Measurements from ENCODE around the gene CCNG2. TPM values are rescaled to one million over a fixed set of nuclear protein-coding genes. Genes with fewer than 3 reads are reported as not detected.

CCNG2 gene
- total RNA-seq, 4 donors from 2014 or later: 7.7 to 12.6 (median 9.7) TPM

DNA sequence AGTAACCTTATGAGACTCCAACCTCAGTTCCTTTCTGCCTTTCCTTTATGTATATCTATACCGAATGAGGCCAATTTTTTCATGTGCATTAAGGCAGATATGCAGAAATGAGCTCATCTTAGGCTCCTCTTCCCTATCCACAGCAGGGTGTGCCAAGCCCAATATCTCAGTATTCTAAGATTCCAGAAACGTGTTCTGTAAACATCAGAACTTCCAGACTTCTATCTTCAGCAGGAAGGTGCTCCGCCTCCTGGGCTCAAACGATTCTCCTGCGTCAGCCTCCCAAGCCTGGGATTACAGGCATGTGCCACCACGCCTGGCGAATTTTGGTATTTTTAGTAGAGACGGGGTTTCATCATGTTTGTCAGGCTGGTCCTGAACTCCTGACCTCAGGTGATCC lies 31.0 kb upstream of the CCNG2 start:
- TF ChIP-seq POLR2A (IDR thresholded peaks at IDR 0.05): no peak
- TF ChIP-seq, protein P1, sequence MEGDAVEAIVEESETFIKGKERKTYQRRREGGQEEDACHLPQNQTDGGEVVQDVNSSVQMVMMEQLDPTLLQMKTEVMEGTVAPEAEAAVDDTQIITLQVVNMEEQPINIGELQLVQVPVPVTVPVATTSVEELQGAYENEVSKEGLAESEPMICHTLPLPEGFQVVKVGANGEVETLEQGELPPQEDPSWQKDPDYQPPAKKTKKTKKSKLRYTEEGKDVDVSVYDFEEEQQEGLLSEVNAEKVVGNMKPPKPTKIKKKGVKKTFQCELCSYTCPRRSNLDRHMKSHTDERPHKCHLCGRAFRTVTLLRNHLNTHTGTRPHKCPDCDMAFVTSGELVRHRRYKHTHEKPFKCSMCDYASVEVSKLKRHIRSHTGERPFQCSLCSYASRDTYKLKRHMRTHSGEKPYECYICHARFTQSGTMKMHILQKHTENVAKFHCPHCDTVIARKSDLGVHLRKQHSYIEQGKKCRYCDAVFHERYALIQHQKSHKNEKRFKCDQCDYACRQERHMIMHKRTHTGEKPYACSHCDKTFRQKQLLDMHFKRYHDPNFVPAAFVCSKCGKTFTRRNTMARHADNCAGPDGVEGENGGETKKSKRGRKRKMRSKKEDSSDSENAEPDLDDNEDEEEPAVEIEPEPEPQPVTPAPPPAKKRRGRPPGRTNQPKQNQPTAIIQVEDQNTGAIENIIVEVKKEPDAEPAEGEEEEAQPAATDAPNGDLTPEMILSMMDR (IDR thresholded peaks at IDR 0.05 in 4 of 5, conservative IDR thresholded peaks at IDR 0.05 in 1 of 5): no peak
- Histone ChIP-seq H3K4me3 (no peak overlapping the region), H3K9me3 (no peaks in the 10 kb centered on the region), H3K36me3 (no peaks in the 10 kb centered on the region), H3K27me3 (no peaks in the 10 kb centered on the region), H3K27ac (no peak overlapping the region), H3K4me1 (peaks cover 0 to 14% of the 10 kb centered on the region in 2 donors)
- intact Hi-C loops (cut with DNase I; ENCODE audit: low total_unique reads): no loop called here
- in situ Hi-C loops (cut with MboI; ENCODE audit: low sequenced_read_pairs in 4 of 4): no loop called here
- ATAC-seq: no peak
- DNase-seq: no peak

- Histone ChIP-seq H3K4me3 (no peak overlapping the region), H3K4me1 (peaks cover 0 to 14% of the 10 kb centered on the region in 2 donors), H3K27me3 (no peaks in the 10 kb centered on the region), H3K27ac (no peak overlapping the region), H3K9me3 (no peaks in the 10 kb centered on the region), H3K36me3 (no peaks in the 10 kb centered on the region)
- no peak for TF ChIP-seq POLR2A (IDR thresholded peaks at IDR 0.05)
- TF ChIP-seq, protein P1 (IDR thresholded peaks at IDR 0.05 in 4 of 5, conservative IDR thresholded peaks at IDR 0.05 in 1 of 5): no peak
- ATAC-seq (peak in 1 of 2 donors; percentile 21), DNase-seq (no peak)
- intact Hi-C loops (cut with DNase I; ENCODE audit: low total_unique reads): no loop called here
- in situ Hi-C loops (cut with MboI; ENCODE audit: low sequenced_read_pairs in 4 of 4): no loop called here
These were observed 30.2 kb upstream of the CCNG2 start for GRCh38 chr4:77126809-77127208.

- Histone ChIP-seq H3K4me1 (peaks cover 0 to 14% of the 10 kb centered on the region in 2 donors), H3K36me3 (no peaks in the 10 kb centered on the region), H3K9me3 (no peaks in the 10 kb centered on the region), H3K27ac (no peak overlapping the region), H3K27me3 (no peaks in the 10 kb centered on the region), H3K4me3 (no peak overlapping the region)
- no peak for DNase-seq
- TF ChIP-seq, protein P1 (IDR thresholded peaks at IDR 0.05 in 4 of 5, conservative IDR thresholded peaks at IDR 0.05 in 1 of 5): no peak
- TF ChIP-seq POLR2A (IDR thresholded peaks at IDR 0.05): no peak
- intact Hi-C loops (cut with DNase I; ENCODE audit: low total_unique reads) (no loop called here), in situ Hi-C loops (cut with MboI; ENCODE audit: low sequenced_read_pairs in 4 of 4) (no loop called here)
- no peak for ATAC-seq
These were observed 29.8 kb upstream of the CCNG2 start for GRCh38 chr4:77127215-77127614.

- TF ChIP-seq POLR2A (IDR thresholded peaks at IDR 0.05): no peak
- TF ChIP-seq, protein P1 (IDR thresholded peaks at IDR 0.05 in 4 of 5, conservative IDR thresholded peaks at IDR 0.05 in 1 of 5): no peak
- in situ Hi-C loops (cut with MboI; ENCODE audit: low sequenced_read_pairs in 4 of 4) (no loop called here), intact Hi-C loops (cut with DNase I; ENCODE audit: low total_unique reads) (no loop called here)
- H3K27ac ChIP-seq: no peak overlapping the region
- DNase-seq: no peak
- peak in 1 of 2 donors; percentile 39 for ATAC-seq
- no peak overlapping the region for H3K4me3 ChIP-seq
- H3K9me3 ChIP-seq: no peaks in the 10 kb centered on the region
- no peaks in the 10 kb centered on the region for H3K36me3 ChIP-seq
- H3K27me3 ChIP-seq: no peaks in the 10 kb centered on the region
- peaks cover 0 to 14% of the 10 kb centered on the region in 2 donors for H3K4me1 ChIP-seq
These were observed 29.0 kb upstream of the CCNG2 start for GRCh38 chr4:77127837-77128621.

Measured in gastrocnemius medialis (tissue), 4 donors.